ENCODE data around the gene ALG1L2.
"Not testable (repeated sequence)": the region's sequence is repeated elsewhere in the genome, so short reads cannot be mapped to it uniquely, and the experiment has no call there.

The ALG1L2 gene

GRCh38 chr3:130093741-130094391 is 12.2 kb downstream of the ALG1L2 start:
- no peak for DNase-seq (ENCODE audit: low spot score)

DNA sequence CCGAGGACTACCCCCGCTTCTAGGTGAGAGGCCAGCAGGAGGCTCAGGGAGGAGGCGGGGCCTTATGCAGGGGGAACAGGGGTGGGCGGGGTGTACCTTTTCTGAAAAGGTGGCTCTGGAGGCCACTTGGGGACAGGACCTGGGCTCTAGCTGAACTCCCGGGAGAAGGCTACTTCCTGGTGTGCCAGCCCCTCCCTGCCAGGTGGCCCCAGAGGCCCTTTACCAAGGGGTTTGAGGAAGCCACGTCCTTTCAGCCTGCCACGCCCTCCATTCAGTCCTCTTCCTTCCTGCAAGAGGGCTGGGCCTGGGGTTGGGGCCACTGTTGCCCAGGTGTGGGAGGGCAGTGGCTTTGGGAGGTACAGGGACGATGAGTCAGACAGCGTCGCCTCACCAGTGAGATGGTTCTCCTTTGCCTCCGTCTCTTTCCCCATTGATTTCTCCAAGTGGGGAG is 12.9 kb downstream of the ALG1L2 start:
- DNase-seq (ENCODE audit: low spot score), result peak; percentile 13

- not testable (repeated sequence) for DNase-seq (ENCODE audit: low spot score)
These were observed 14.2 kb downstream of the ALG1L2 start for GRCh38 chr3:130095858-130096257.

DNA sequence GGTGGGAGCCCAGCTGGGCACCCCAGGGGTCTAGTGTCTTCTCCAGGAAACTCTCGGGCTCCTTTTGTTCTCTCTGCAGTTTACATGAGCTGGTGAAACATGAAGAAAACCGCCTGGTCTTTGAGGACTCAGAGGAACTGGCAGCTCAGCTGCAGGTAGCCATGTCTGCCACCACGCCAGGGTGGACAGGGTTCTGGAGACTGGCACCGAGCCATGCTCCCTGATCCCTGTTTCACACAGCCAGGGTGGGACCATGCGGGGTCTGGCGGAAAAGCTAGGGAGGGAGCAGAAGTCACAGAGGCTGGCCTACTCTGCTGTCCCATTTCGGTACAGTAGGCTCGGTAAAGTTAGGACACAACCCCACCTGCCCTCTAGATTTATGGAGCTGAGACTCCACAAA is 15.5 kb downstream of the ALG1L2 start:
- not testable (repeated sequence) for DNase-seq (ENCODE audit: low spot score)

DNA sequence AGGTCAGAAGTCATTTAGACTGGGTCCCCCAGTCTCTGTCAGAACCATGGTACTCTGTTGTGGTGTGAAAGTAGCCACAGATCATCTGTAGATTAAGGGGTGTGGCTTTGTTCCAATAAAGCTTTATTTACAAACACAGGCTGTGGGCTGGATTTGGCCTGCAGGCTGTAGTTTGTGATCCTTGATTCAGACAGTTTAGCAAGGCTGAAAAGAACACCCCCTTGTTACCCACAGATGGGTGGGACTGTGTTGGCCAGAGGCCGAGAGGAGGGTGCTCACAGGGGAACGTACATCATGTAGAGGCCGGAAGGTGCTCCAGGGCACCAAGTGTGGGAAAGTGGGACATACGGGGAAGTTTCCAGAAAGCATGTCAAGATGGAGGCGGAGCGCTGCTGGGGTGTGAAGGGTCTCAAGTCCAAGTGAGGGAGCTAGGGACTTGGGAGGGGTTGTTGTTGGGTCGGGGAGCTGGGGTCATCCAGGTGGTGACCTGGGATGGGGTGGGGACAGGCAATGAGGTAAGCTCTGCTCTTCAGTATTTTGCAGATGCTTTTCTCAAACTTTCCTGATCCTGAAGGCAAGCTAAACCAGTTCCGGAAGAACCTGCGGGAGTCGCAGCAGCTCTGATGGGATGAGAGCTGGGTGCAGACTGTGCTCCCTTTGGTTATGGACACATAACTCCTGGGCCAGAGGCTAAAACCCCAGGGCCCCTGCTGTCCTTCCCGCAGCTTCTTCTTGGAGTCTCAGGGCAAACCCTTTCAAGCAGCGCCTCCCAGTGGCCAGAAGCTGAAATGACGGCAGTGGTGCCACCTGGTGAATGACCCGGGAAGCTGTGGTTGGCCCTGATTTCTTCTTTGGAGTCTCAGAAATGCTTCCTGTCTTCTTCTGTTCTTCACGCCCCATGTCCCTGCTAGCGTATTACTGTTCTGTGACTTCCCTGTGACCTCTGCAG is 16.3 kb downstream of the ALG1L2 start:
- not testable (repeated sequence) for DNase-seq (ENCODE audit: low spot score)

DNA sequence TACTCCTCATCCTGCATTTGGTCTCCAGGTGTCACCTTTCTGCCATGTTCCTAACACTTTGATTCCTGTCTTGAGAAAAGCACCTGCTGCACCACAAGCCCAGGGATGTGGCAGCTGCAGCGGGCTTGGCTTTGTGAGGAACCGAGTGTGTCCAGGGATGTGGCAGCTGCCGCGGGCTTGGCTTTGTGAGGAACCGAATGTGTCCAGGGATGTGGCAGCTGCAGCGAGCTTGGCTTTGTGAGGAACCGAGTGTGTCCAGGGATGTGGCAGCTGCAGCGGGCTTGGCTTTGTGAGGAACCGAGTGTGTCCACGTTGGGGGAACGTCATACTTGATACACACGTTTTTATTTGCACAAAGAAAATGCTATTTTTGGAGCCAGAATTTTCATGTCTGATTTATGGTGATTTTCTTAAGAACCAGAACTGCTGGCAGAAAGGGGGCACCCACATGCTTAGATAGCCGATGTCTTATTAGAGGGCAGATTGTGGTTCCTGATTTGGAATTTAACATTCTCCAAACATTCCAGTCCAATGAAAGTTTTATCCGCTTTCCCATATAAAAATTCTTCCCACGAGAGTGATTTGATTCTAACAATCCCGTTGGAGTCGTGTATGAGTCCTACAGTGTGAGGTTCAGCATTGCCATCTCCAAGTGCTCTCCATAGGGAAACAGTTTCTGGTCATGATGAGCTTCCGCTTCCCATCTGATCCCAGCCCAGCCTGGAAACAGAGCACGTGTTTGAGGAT is 17.2 kb downstream of the ALG1L2 start:
- not testable (repeated sequence) for DNase-seq (ENCODE audit: low spot score)

GRCh38 chr3:130102545-130102944 is 20.9 kb downstream of the ALG1L2 start:
- DNase-seq (ENCODE audit: low spot score), result not testable (repeated sequence)

GRCh38 chr3:130104191-130104590 is 22.6 kb downstream of the ALG1L2 start:
- DNase-seq (ENCODE audit: low spot score), result not testable (repeated sequence)

GRCh38 chr3:130107333-130107995 is 25.8 kb downstream of the ALG1L2 start:
- DNase-seq (ENCODE audit: low spot score), result not testable (repeated sequence)

GRCh38 chr3:130108836-130109585 is 27.4 kb downstream of the ALG1L2 start:
- DNase-seq (ENCODE audit: low spot score), result not testable (repeated sequence)

DNA sequence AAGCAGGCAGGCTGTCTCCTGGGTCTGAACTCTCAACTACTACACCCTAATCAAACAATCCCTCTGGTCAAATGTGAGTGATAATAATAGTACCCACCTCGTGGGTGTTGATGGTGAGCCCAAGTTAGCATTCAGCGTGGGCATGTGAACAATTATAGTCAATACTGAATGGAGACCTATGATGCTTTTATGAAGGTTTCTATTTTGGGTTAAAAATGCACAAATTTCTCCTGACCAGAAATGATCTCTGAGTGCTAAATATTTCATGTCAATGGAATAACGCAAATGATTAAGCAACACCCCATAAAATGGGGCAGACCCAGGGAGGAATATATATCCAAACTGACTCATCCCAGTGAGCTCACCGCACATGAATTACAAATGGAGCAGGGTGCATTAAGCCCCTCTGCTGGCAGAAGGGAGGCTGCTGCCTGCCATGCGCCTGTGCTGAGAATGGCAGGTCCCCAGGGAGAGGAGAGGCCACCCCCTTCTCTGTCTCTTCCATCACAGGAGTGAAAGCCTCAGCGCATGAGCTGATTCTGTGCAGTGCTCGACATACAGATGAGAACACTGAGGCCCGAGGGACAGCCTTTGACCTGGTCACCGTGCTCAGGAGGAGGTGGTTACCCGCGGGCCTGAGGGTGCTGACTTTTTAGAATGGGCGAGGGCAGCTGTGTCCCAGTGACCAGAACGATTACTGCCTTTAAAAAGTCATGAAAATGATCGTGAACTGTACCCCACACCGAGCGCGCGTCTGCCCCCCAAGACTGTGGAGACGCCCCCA is 28.9 kb downstream of the ALG1L2 start:
- not testable (repeated sequence) for DNase-seq (ENCODE audit: low spot score)

DNA sequence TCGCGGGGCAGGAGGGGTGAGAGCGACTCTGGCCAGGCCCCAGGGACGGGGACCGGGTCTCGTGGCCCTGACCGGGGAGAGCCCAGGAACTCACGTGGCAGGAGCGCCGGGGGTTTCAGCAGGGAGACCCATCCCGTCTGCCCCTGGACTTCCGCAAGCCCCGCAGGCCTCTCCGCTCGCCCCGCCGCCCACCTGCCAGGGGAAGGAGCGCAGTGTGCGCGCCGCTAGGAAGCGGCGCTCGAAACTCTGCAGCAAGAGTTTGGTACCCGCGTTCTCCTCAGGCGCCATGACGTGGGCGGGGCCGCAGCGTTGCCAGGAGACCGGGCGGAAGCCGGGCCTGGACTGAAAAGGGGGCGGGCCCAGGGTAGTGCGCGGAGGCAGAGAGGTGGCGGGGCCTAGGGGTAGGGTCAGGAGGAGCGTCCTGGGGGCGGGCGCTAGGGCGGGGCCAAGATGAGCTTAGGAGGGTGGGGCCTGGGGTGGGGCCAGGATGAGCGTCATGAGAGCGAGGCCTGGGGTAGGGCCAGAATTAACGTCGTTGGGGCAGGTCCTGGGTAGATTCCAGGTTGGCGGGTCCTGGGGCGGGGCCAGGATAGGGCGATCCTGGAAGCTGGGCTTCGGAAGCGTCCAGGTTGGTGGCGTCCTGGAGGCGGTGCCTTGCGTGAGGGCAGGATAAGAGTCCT is 29.7 kb downstream of the ALG1L2 start:
- DNase-seq (ENCODE audit: low spot score), result peak; percentile 85

GRCh38 chr3:130111865-130112747 is 30.5 kb downstream of the ALG1L2 start:
- DNase-seq (ENCODE audit: low spot score), result not testable (repeated sequence)

DNA sequence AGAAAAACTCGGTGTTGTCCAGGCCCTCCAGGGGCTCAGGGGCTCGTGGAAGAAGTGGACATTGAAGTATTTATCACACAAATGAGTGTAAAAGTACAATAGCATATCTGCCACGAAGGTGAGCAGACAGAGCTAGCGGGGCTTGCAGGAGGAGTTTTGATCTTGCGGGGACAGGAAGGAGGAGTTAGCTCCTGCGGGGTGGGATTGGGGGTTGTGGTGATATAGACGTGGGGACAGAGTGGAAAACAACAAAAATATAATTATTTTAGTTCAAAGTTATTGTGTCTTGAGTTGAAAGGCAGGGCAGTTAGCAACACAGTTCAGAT is 31.1 kb downstream of the ALG1L2 start:
- DNase-seq (ENCODE audit: low spot score), result not testable (repeated sequence)

GRCh38 chr3:130115400-130115799 is 33.8 kb downstream of the ALG1L2 start:
- DNase-seq (ENCODE audit: low spot score), result not testable (repeated sequence)

DNA sequence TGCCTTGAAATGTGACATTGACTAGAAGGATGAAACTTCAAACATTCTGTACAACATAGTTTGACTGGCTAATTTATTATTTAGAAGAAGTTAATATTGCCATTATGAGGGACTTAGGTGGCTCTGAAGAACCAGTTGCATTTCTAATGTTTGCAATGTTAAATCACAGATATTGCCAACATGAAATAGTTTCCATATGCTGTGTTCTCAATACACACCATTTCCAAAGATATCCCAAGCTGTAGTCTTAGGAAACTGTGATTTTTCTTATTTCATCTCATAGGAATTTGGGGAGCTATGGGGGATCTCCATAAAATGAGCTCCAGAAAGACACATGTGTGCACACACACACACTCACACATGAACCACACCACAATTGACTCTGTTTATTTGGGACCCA is 36.3 kb downstream of the ALG1L2 start:
- DNase-seq (ENCODE audit: low spot score), result no peak

- DNase-seq (ENCODE audit: low spot score), result not testable (repeated sequence)
These were observed 38.2 kb downstream of the ALG1L2 start for GRCh38 chr3:130119824-130120223.

GRCh38 chr3:130120291-130120690 is 38.7 kb downstream of the ALG1L2 start:
- not testable (repeated sequence) for DNase-seq (ENCODE audit: low spot score)
